Effector memory CD8-positive, alpha-beta T cell (primary cell): ENCODE data around the gene TAX1BP3.

ENCODE experiments used
- ATAC-seq: fragments of 150-1000 bp; cut with Tn5 transposase; replicated peaks from 2 replicates; pipeline ENCODE4 v1.10.0; 2021; ENCODE audit warnings: mild to moderate bottlenecking, moderate library complexity
- DNase-seq, 3 experiments: peaks; one replicate each; pipeline ENCODE4 v3.0.0; 2021
- H3K27ac Mint-ChIP-seq, 2 donors: one replicate each; pipeline ENCODE4 v1.8.0; 2022; ENCODE audit warnings: mild to moderate bottlenecking in 2 of 2, mixed read lengths in 2 of 2, moderate library complexity in 2 of 2
- H3K27me3 Mint-ChIP-seq, 2 donors: one replicate each; pipeline ENCODE4 v1.8.0; 2022; ENCODE audit warnings: mixed read lengths in 2 of 2
- H3K36me3 Mint-ChIP-seq: one replicate; pipeline ENCODE4 v1.8.0; 2022; ENCODE audit warnings: mild to moderate bottlenecking, moderate library complexity, mixed read lengths; ENCODE audit not compliant: insufficient read depth
- H3K4me1 Mint-ChIP-seq, 2 donors: one replicate each; pipeline ENCODE4 v1.8.0; 2022; ENCODE audit warnings: low read depth in 2 of 2, mixed read lengths in 2 of 2
- H3K4me3 Mint-ChIP-seq, 2 donors: one replicate each; pipeline ENCODE4 v1.8.0; 2022; ENCODE audit warnings: mild to moderate bottlenecking in 2 of 2, mixed read lengths in 2 of 2, moderate library complexity in 2 of 2
- H3K9me3 Mint-ChIP-seq, 2 donors: one replicate each; pipeline ENCODE4 v1.8.0; 2022; ENCODE audit warnings: mixed read lengths in 2 of 2

Gene TAX1BP3

GRCh38 chr17:3695129-3695722 lies 26.8 kb upstream of the TAX1BP3 start:
- H3K27ac Mint-ChIP-seq, result peak overlapping the region; percentile 28 to 79
- no peak for ATAC-seq
- DNase-seq, result no peak

GRCh38 chr17:3693829-3694231 lies 25.5 kb upstream of the TAX1BP3 start:
- DNase-seq (peak; percentile 25 to 49 (median 45)), ATAC-seq (peak; percentile 75)
- H3K27ac Mint-ChIP-seq, result peak overlapping the region; percentile 28 to 79

More at GRCh38 chr17:3695129-3695722, 26.8 kb upstream of the TAX1BP3 start:
- Mint-ChIP-seq H3K4me1 (peaks cover 17 to 23% of the 10 kb centered on the region in 2 donors), H3K36me3 (peaks cover 17% of the 10 kb centered on the region), H3K4me3 (peak overlapping the region; percentile 86 to 91), H3K9me3 (no peaks in the 10 kb centered on the region), H3K27me3 (no peaks in the 10 kb centered on the region)

GRCh38 chr17:3693141-3693540 lies 24.8 kb upstream of the TAX1BP3 start:
- no peak for ATAC-seq
- H3K27me3 Mint-ChIP-seq, result no peaks in the 10 kb centered on the region
- H3K9me3 Mint-ChIP-seq, result no peaks in the 10 kb centered on the region
- DNase-seq, result no peak
- peaks cover 17% of the 10 kb centered on the region for H3K36me3 Mint-ChIP-seq
- peak overlapping the region in 1 of 2 donors; percentile 49 for H3K27ac Mint-ChIP-seq
- H3K4me1 Mint-ChIP-seq, result peaks cover 20 to 23% of the 10 kb centered on the region in 2 donors
- peak overlapping the region in 1 of 2 donors; percentile 12 for H3K4me3 Mint-ChIP-seq

More at GRCh38 chr17:3693829-3694231, 25.5 kb upstream of the TAX1BP3 start:
- Mint-ChIP-seq H3K4me3 (peak overlapping the region; percentile 86 to 91), H3K9me3 (no peaks in the 10 kb centered on the region), H3K4me1 (peaks cover 20 to 23% of the 10 kb centered on the region in 2 donors), H3K36me3 (peaks cover 17% of the 10 kb centered on the region), H3K27me3 (no peaks in the 10 kb centered on the region)

GRCh38 chr17:3692346-3692745 lies 24.0 kb upstream of the TAX1BP3 start:
- Mint-ChIP-seq H3K9me3 (no peaks in the 10 kb centered on the region), H3K27ac (no peak overlapping the region), H3K27me3 (no peaks in the 10 kb centered on the region), H3K36me3 (peaks cover 17% of the 10 kb centered on the region), H3K4me3 (no peak overlapping the region), H3K4me1 (peaks cover 20 to 23% of the 10 kb centered on the region in 2 donors)
- ATAC-seq, result no peak
- DNase-seq, result no peak

- ATAC-seq (no peak), DNase-seq (no peak)
- Mint-ChIP-seq H3K36me3 (peaks cover 14% of the 10 kb centered on the region), H3K9me3 (no peaks in the 10 kb centered on the region), H3K4me1 (peaks cover 18 to 21% of the 10 kb centered on the region in 2 donors), H3K4me3 (no peak overlapping the region), H3K27ac (no peak overlapping the region), H3K27me3 (no peaks in the 10 kb centered on the region)
Measured at GRCh38 chr17:3691617-3692067, 23.3 kb upstream of the TAX1BP3 start.

- Mint-ChIP-seq H3K9me3 (no peaks in the 10 kb centered on the region), H3K4me1 (peaks cover 16 to 20% of the 10 kb centered on the region in 2 donors), H3K27ac (peak overlapping the region in 1 of 2 donors; percentile 60), H3K36me3 (peaks cover 11% of the 10 kb centered on the region), H3K4me3 (no peak overlapping the region), H3K27me3 (no peaks in the 10 kb centered on the region)
- DNase-seq (no peak), ATAC-seq (no peak)
Measured at GRCh38 chr17:3690094-3690715, 21.8 kb upstream of the TAX1BP3 start.

- DNase-seq, result no peak
- no peak overlapping the region for H3K27ac Mint-ChIP-seq
- peaks cover 15% of the 10 kb centered on the region for H3K36me3 Mint-ChIP-seq
- no peaks in the 10 kb centered on the region for H3K27me3 Mint-ChIP-seq
- peaks cover 14 to 15% of the 10 kb centered on the region in 2 donors for H3K4me1 Mint-ChIP-seq
- H3K4me3 Mint-ChIP-seq, result no peak overlapping the region
- ATAC-seq, result no peak
- H3K9me3 Mint-ChIP-seq, result no peaks in the 10 kb centered on the region
Measured at GRCh38 chr17:3689262-3690093, 21.1 kb upstream of the TAX1BP3 start.

- peaks cover 9 to 10% of the 10 kb centered on the region in 2 donors for H3K4me1 Mint-ChIP-seq
- no peak overlapping the region for H3K4me3 Mint-ChIP-seq
- ATAC-seq, result no peak
- DNase-seq, result no peak
- H3K27ac Mint-ChIP-seq, result no peak overlapping the region
- no peaks in the 10 kb centered on the region for H3K27me3 Mint-ChIP-seq
- H3K9me3 Mint-ChIP-seq, result no peaks in the 10 kb centered on the region
- H3K36me3 Mint-ChIP-seq, result peaks cover 15% of the 10 kb centered on the region
Measured at GRCh38 chr17:3688852-3689261, 20.5 kb upstream of the TAX1BP3 start.

- H3K4me3 Mint-ChIP-seq, result no peak overlapping the region
- DNase-seq (no peak), ATAC-seq (no peak)
- no peaks in the 10 kb centered on the region for H3K27me3 Mint-ChIP-seq
- peaks cover 7 to 9% of the 10 kb centered on the region in 2 donors for H3K4me1 Mint-ChIP-seq
- H3K9me3 Mint-ChIP-seq, result no peaks in the 10 kb centered on the region
- peaks cover 16% of the 10 kb centered on the region for H3K36me3 Mint-ChIP-seq
- H3K27ac Mint-ChIP-seq, result no peak overlapping the region
Measured at GRCh38 chr17:3688027-3688553, 19.7 kb upstream of the TAX1BP3 start.

- no peaks in the 10 kb centered on the region for H3K9me3 Mint-ChIP-seq
- H3K27ac Mint-ChIP-seq, result no peak overlapping the region
- ATAC-seq, result no peak
- no peaks in the 10 kb centered on the region for H3K27me3 Mint-ChIP-seq
- no peak overlapping the region for H3K4me3 Mint-ChIP-seq
- DNase-seq, result no peak
- H3K36me3 Mint-ChIP-seq, result peaks cover 18% of the 10 kb centered on the region
- H3K4me1 Mint-ChIP-seq, result peaks cover 11 to 19% of the 10 kb centered on the region in 2 donors
Measured at GRCh38 chr17:3685174-3685573, 16.8 kb upstream of the TAX1BP3 start.

GRCh38 chr17:3683054-3683511 lies 14.7 kb upstream of the TAX1BP3 start:
- H3K27ac Mint-ChIP-seq, result peak overlapping the region; percentile 41 to 44
- H3K4me3 Mint-ChIP-seq, result no peak overlapping the region
- no peaks in the 10 kb centered on the region for H3K9me3 Mint-ChIP-seq
- H3K27me3 Mint-ChIP-seq, result no peaks in the 10 kb centered on the region
- H3K4me1 Mint-ChIP-seq, result peaks cover 14 to 20% of the 10 kb centered on the region in 2 donors
- DNase-seq, result peak; percentile 53 to 62 (median 56)
- peak; percentile 94 for ATAC-seq
- H3K36me3 Mint-ChIP-seq, result peaks cover 18% of the 10 kb centered on the region

GRCh38 chr17:3682033-3682432 lies 13.7 kb upstream of the TAX1BP3 start:
- Mint-ChIP-seq H3K27me3 (no peaks in the 10 kb centered on the region), H3K9me3 (no peaks in the 10 kb centered on the region), H3K4me1 (peaks cover 14 to 20% of the 10 kb centered on the region in 2 donors), H3K4me3 (peak overlapping the region in 1 of 2 donors; percentile 31), H3K27ac (peak overlapping the region in 1 of 2 donors; percentile 66), H3K36me3 (peaks cover 18% of the 10 kb centered on the region)
- no peak for ATAC-seq
- no peak for DNase-seq

GRCh38 chr17:3681565-3681964 lies 13.2 kb upstream of the TAX1BP3 start:
- Mint-ChIP-seq H3K4me1 (peaks cover 14 to 20% of the 10 kb centered on the region in 2 donors), H3K27me3 (no peaks in the 10 kb centered on the region), H3K4me3 (no peak overlapping the region), H3K9me3 (no peaks in the 10 kb centered on the region), H3K36me3 (peaks cover 18% of the 10 kb centered on the region), H3K27ac (no peak overlapping the region)
- ATAC-seq, result no peak
- no peak for DNase-seq
